Measurements from ENCODE around the gene MPND. TPM values are rescaled to one million over a fixed set of nuclear protein-coding genes. Genes with fewer than 3 reads are reported as not detected.
"Not testable (repeated sequence)": the region's sequence is repeated elsewhere in the genome, so short reads cannot be mapped to it uniquely, and the experiment has no call there.

MPND gene
- total and polyA plus RNA-seq, 2 donors, result 7.8 to 16.9 TPM

DNA sequence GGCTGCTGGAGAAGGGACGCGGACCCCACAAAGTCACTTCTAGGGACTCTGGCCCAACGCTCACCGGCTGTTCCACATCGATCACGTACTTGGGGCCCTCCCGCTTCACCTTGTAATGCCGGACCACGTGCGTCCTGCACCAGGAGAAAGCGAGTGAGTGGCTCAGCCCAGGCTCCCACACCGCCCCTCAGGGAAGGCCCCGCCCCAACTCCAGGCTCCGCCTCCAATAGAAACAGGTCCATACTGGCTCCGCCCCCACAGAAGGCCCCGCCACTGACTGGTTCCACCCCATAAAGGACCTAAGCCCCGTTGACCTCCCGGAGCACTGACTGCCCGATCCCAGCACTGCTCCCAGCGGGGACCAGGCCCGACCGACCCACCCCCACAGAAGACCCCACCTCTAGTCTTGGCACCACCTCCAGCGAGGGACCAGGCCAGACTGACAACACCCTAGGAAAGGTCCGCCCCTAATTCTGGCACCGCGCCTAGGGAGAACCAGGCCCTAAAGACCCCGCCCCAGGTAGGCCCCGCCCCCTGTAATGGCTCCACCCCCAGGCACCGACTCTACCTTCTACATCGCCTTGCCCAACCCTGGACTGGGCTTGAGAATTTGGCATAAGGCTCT, 16.0 kb upstream of the MPND start:
- no peaks in the 10 kb centered on the region for H3K36me3 ChIP-seq (ENCODE audit: control insufficient read depth in 2 of 2, insufficient read depth in 2 of 2, low read length in 1 of 2)

GRCh38 chr19:4327877-4328242, 15.5 kb upstream of the MPND start:
- WGBS, result 17% methylated on average over 13 of the region's 13 CpGs
- DNase-seq (ENCODE audit: low read depth in 6 of 9, low spot score in 9 of 9), result no peak
- Histone ChIP-seq H3K4me3 (ENCODE audit: low read length in 2 of 2) (peak overlapping the region; percentile 37 to 41), H3K27me3 (ENCODE audit: control insufficient read depth in 2 of 2, insufficient read depth in 1 of 2, low read length in 1 of 2) (peaks cover 8 to 23% of the 10 kb centered on the region in 2 donors), H3K36me3 (ENCODE audit: control insufficient read depth in 2 of 2, insufficient read depth in 2 of 2, low read length in 1 of 2) (no peaks in the 10 kb centered on the region), H3K9me3 (ENCODE audit: control insufficient read depth in 2 of 2, insufficient read depth in 1 of 2, low read length in 1 of 2) (peaks cover 0 to 10% of the 10 kb centered on the region in 2 donors), H3K27ac (ENCODE audit: low read depth in 1 of 2, low read length in 1 of 2) (peak overlapping the region in 1 of 2 donors; percentile 52), H3K4me1 (ENCODE audit: control insufficient read depth in 2 of 2, insufficient read depth in 2 of 2, low read length in 2 of 2) (peaks cover 17 to 28% of the 10 kb centered on the region in 2 donors)

More for the DNA sequence above, 16.0 kb upstream of the MPND start:
- 9% methylated on average over 30 of the region's 30 CpGs for WGBS
- H3K27ac ChIP-seq (ENCODE audit: low read depth in 1 of 2, low read length in 1 of 2), result no peak overlapping the region
- peaks cover 17 to 28% of the 10 kb centered on the region in 2 donors for H3K4me1 ChIP-seq (ENCODE audit: control insufficient read depth in 2 of 2, insufficient read depth in 2 of 2, low read length in 2 of 2)
- peak overlapping the region; percentile 37 to 41 for H3K4me3 ChIP-seq (ENCODE audit: low read length in 2 of 2)
- peak in 4 of 9 donors; percentile 23 to 61 (median 51) for DNase-seq (ENCODE audit: low read depth in 6 of 9, low spot score in 9 of 9)
- peaks cover 0 to 10% of the 10 kb centered on the region in 2 donors for H3K9me3 ChIP-seq (ENCODE audit: control insufficient read depth in 2 of 2, insufficient read depth in 1 of 2, low read length in 1 of 2)
- peaks cover 8 to 23% of the 10 kb centered on the region in 2 donors for H3K27me3 ChIP-seq (ENCODE audit: control insufficient read depth in 2 of 2, insufficient read depth in 1 of 2, low read length in 1 of 2)

DNA sequence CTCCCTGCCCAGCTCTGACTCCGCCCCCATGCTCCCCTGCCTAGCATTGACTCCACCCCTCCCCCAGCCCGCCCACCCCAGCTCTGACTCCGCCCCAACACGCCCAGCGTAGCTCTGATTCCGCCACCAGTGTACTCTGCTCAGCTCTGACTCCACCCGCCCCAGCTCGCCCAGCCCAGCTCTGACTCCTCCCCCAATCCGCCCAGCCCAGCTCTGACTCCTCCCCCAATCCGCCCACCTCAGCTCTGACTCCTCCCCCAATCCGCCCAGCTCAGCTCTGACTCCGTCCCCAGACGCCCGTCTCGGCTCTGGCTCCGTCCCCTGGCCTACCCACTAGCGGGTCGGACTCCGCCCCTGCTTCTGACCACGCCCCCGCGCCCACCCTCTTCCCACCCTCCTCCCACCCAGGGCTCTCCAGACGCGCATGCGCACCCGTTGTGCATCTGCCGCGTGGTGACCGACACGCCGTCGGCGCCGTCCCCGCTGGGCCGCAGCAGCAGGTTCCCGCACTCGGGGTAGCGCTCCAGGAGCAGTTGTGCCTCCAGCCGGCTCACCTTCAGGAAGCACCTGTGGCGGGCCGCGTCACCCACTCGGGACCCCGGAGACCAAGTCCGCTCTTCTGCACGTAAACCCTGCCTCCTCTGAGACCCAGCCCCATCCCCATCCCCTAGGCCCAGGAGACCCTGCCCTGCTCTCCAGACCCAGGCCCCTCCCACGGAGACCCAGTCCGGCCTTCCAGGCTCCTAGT, 14.9 kb upstream of the MPND start:
- Histone ChIP-seq H3K4me1 (ENCODE audit: control insufficient read depth in 2 of 2, insufficient read depth in 2 of 2, low read length in 2 of 2) (peaks cover 17 to 28% of the 10 kb centered on the region in 2 donors), H3K9me3 (ENCODE audit: control insufficient read depth in 2 of 2, insufficient read depth in 1 of 2, low read length in 1 of 2) (peaks cover 0 to 10% of the 10 kb centered on the region in 2 donors), H3K27me3 (ENCODE audit: control insufficient read depth in 2 of 2, insufficient read depth in 1 of 2, low read length in 1 of 2) (peaks cover 8 to 23% of the 10 kb centered on the region in 2 donors), H3K36me3 (ENCODE audit: control insufficient read depth in 2 of 2, insufficient read depth in 2 of 2, low read length in 1 of 2) (no peaks in the 10 kb centered on the region), H3K4me3 (ENCODE audit: low read length in 2 of 2) (peak overlapping the region; percentile 37 to 59), H3K27ac (ENCODE audit: low read depth in 1 of 2, low read length in 1 of 2) (peak overlapping the region in 1 of 2 donors; percentile 50)
- DNase-seq (ENCODE audit: low read depth in 6 of 9, low spot score in 9 of 9), result peak; percentile 62 to 97 (median 86)
- under 1% methylated on average over 49 of the region's 49 CpGs for WGBS

- peak overlapping the region in 1 of 2 donors; percentile 50 for H3K27ac ChIP-seq (ENCODE audit: low read depth in 1 of 2, low read length in 1 of 2)
- not testable (repeated sequence) for H3K36me3 ChIP-seq (ENCODE audit: control insufficient read depth in 2 of 2, insufficient read depth in 2 of 2, low read length in 1 of 2); DNase-seq (ENCODE audit: low read depth in 6 of 9, low spot score in 9 of 9)
- WGBS, result 54% methylated on average over 35 of the region's 35 CpGs
- peaks cover 17 to 28% of the 10 kb centered on the region in 2 donors for H3K4me1 ChIP-seq (ENCODE audit: control insufficient read depth in 2 of 2, insufficient read depth in 2 of 2, low read length in 2 of 2)
- H3K4me3 ChIP-seq (ENCODE audit: low read length in 2 of 2), result peak overlapping the region; percentile 37 to 59
- H3K27me3 ChIP-seq (ENCODE audit: control insufficient read depth in 2 of 2, insufficient read depth in 1 of 2, low read length in 1 of 2), result peaks cover 8 to 23% of the 10 kb centered on the region in 2 donors
- H3K9me3 ChIP-seq (ENCODE audit: control insufficient read depth in 2 of 2, insufficient read depth in 1 of 2, low read length in 1 of 2), result peaks cover 0 to 10% of the 10 kb centered on the region in 2 donors
Measured at GRCh38 chr19:4328991-4329681, 14.2 kb upstream of the MPND start.

DNA sequence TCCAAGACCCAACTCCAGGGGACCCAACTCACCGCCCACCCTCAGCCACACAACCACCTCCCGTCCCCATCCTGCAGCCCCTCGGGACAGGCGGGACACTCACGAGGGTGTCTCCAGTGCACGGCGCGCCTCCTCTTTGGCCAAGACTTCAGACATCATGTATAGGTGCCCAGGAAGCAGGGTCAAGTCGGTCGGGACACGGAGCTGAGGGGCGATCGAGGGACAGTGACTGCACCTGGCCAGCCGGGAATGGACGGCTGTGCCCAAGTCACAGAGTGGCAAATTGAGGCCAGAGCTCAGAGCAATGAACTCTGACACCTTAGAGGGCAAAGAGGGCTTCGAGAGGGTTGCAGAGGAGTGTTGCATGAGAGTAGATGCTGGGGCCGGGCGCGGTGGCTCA, 13.5 kb upstream of the MPND start:
- peaks cover 8 to 23% of the 10 kb centered on the region in 2 donors for H3K27me3 ChIP-seq (ENCODE audit: control insufficient read depth in 2 of 2, insufficient read depth in 1 of 2, low read length in 1 of 2)
- no peak overlapping the region for H3K27ac ChIP-seq (ENCODE audit: low read depth in 1 of 2, low read length in 1 of 2)
- H3K4me1 ChIP-seq (ENCODE audit: control insufficient read depth in 2 of 2, insufficient read depth in 2 of 2, low read length in 2 of 2), result peaks cover 17 to 28% of the 10 kb centered on the region in 2 donors
- 97% methylated on average over 19 of the region's 19 CpGs for WGBS
- no peak overlapping the region for H3K4me3 ChIP-seq (ENCODE audit: low read length in 2 of 2)
- no peak for DNase-seq (ENCODE audit: low read depth in 6 of 9, low spot score in 9 of 9)
- peaks cover 0 to 10% of the 10 kb centered on the region in 2 donors for H3K9me3 ChIP-seq (ENCODE audit: control insufficient read depth in 2 of 2, insufficient read depth in 1 of 2, low read length in 1 of 2)
- no peaks in the 10 kb centered on the region for H3K36me3 ChIP-seq (ENCODE audit: control insufficient read depth in 2 of 2, insufficient read depth in 2 of 2, low read length in 1 of 2)

DNA sequence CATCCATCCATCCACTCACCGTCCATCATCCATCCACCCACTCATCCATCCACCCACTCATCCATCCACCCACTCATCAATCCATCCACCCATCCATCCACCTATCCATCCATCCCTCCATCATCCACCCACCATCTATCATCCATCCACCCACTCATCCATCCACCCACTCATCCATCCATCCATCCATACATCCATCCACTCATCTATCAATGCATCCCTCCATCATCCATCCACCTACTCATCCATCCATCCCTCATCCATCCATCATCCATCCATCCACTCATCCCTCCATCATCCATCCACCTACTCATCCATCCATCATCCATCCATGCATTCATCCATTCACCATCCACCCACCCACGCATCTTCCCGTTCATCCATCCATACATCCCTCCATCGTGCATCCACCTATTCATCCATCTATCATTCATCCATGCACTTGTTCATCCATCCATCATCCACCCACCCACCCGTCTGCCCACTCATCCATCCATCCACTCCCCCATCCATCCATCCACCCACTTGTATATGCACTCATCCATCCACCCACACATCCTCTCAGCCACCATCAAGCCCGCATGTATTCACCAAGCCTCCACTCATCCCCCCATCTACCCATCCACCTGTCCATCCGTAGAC, 8.3 kb upstream of the MPND start:
- H3K36me3 ChIP-seq (ENCODE audit: control insufficient read depth in 2 of 2, insufficient read depth in 2 of 2, low read length in 1 of 2), result no peaks in the 10 kb centered on the region
- WGBS, result 97% methylated on average over 7 of the region's 7 CpGs
- H3K9me3 ChIP-seq (ENCODE audit: control insufficient read depth in 2 of 2, insufficient read depth in 1 of 2, low read length in 1 of 2), result no peaks in the 10 kb centered on the region

GRCh38 chr19:4337906-4338440, 5.4 kb upstream of the MPND start:
- Histone ChIP-seq H3K4me1 (ENCODE audit: control insufficient read depth in 2 of 2, insufficient read depth in 2 of 2, low read length in 2 of 2) (peaks cover 5 to 22% of the 10 kb centered on the region in 2 donors), H3K4me3 (ENCODE audit: low read length in 2 of 2) (peak overlapping the region; percentile 44 to 49), H3K36me3 (ENCODE audit: control insufficient read depth in 2 of 2, insufficient read depth in 2 of 2, low read length in 1 of 2) (no peaks in the 10 kb centered on the region), H3K27ac (ENCODE audit: low read depth in 1 of 2, low read length in 1 of 2) (peak overlapping the region; percentile 66 to 78), H3K27me3 (ENCODE audit: control insufficient read depth in 2 of 2, insufficient read depth in 1 of 2, low read length in 1 of 2) (no peaks in the 10 kb centered on the region), H3K9me3 (ENCODE audit: control insufficient read depth in 2 of 2, insufficient read depth in 1 of 2, low read length in 1 of 2) (no peaks in the 10 kb centered on the region)
- peak in 1 of 9 donors; percentile 53 for DNase-seq (ENCODE audit: low read depth in 6 of 9, low spot score in 9 of 9)
- 17% methylated on average over 14 of the region's 14 CpGs for WGBS

More for the DNA sequence above, 8.3 kb upstream of the MPND start:
- no peak for DNase-seq (ENCODE audit: low read depth in 6 of 9, low spot score in 9 of 9)
- H3K27ac ChIP-seq (ENCODE audit: low read depth in 1 of 2, low read length in 1 of 2), result no peak overlapping the region
- H3K4me3 ChIP-seq (ENCODE audit: low read length in 2 of 2), result no peak overlapping the region
- H3K4me1 ChIP-seq (ENCODE audit: control insufficient read depth in 2 of 2, insufficient read depth in 2 of 2, low read length in 2 of 2), result peaks cover 5 to 12% of the 10 kb centered on the region in 2 donors
- no peaks in the 10 kb centered on the region for H3K27me3 ChIP-seq (ENCODE audit: control insufficient read depth in 2 of 2, insufficient read depth in 1 of 2, low read length in 1 of 2)

- peak within 1 kb of the TSS; percentile 44 to 49 for H3K4me3 ChIP-seq (ENCODE audit: low read length in 2 of 2)
- peak within 1 kb of the TSS; percentile 66 to 78 for H3K27ac ChIP-seq (ENCODE audit: low read depth in 1 of 2, low read length in 1 of 2)
- peaks cover 5 to 25% of the 10 kb centered on the region in 2 donors for H3K4me1 ChIP-seq (ENCODE audit: control insufficient read depth in 2 of 2, insufficient read depth in 2 of 2, low read length in 2 of 2)
- WGBS, result 56% methylated on average over 27 of the region's 27 CpGs
- no peaks in the 10 kb centered on the region for H3K36me3 ChIP-seq (ENCODE audit: control insufficient read depth in 2 of 2, insufficient read depth in 2 of 2, low read length in 1 of 2)
- H3K9me3 ChIP-seq (ENCODE audit: control insufficient read depth in 2 of 2, insufficient read depth in 1 of 2, low read length in 1 of 2), result no peaks in the 10 kb centered on the region
- no peak for DNase-seq (ENCODE audit: low read depth in 6 of 9, low spot score in 9 of 9)
- no peaks in the 10 kb centered on the region for H3K27me3 ChIP-seq (ENCODE audit: control insufficient read depth in 2 of 2, insufficient read depth in 1 of 2, low read length in 1 of 2)
Measured at GRCh38 chr19:4338441-4339355, 4.7 kb upstream of the MPND start, which contains the start of gene STAP2. Gene STAP2, minus strand, starts transcription at chr19:4338827. Its CDS starts 74 bp downstream, at chr19:4338753.
